ENCODE measurements around the gene MYOG.
A peak's percentile ranks its signal among the peaks of the same experiment; 100 is the strongest.

Gene MYOG

DNA sequence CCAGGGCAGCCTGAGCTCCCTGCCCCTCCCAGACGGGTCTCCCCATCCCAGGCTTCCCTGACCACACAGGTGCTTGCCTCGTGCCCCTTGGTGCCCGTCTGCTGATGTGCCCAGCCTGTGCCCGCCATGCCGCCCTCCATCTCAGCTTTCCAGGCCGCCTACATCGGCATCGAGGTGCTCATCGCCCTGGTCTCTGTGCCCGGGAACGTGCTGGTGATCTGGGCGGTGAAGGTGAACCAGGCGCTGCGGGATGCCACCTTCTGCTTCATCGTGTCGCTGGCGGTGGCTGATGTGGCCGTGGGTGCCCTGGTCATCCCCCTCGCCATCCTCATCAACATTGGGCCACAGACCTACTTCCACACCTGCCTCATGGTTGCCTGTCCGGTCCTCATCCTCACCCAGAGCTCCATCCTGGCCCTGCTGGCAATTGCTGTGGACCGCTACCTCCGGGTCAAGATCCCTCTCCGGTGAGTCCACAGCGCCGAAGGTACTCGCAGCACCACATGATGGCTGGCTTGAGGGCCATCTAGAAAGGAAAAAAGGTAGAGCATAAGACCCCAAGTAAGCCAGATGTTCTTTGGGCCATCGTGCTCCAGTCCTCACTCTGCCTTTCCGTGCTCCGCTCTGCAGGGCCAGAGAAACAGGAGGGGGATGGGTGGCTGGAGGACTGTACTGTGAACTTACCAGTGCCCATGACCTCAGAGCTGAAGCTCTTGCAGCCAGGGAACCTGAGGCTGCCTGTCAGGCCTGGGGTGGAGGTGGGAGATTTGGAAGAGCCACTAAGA is 43.1 kb upstream of the MYOG start:
- H3K4me3 ChIP-seq (replicated peaks in 1 of 2; ENCODE audit: low read depth in 2 of 2, low read length in 2 of 2): peak overlapping the region in 1 of 2 donors; percentile 56
- no peak for TF ChIP-seq CTCF (IDR thresholded peaks at IDR 0.05; ENCODE audit: low read depth, low read length)
- no peak for DNase-seq (ENCODE audit: low read depth in 2 of 2)

GRCh38 chr1:203128431-203128715 is 42.6 kb upstream of the MYOG start:
- H3K4me3 ChIP-seq (replicated peaks in 1 of 2; ENCODE audit: low read depth in 2 of 2, low read length in 2 of 2): peak overlapping the region in 1 of 2 donors; percentile 56
- no peak for TF ChIP-seq CTCF (IDR thresholded peaks at IDR 0.05; ENCODE audit: low read depth, low read length)
- no peak for DNase-seq (ENCODE audit: low read depth in 2 of 2)

DNA sequence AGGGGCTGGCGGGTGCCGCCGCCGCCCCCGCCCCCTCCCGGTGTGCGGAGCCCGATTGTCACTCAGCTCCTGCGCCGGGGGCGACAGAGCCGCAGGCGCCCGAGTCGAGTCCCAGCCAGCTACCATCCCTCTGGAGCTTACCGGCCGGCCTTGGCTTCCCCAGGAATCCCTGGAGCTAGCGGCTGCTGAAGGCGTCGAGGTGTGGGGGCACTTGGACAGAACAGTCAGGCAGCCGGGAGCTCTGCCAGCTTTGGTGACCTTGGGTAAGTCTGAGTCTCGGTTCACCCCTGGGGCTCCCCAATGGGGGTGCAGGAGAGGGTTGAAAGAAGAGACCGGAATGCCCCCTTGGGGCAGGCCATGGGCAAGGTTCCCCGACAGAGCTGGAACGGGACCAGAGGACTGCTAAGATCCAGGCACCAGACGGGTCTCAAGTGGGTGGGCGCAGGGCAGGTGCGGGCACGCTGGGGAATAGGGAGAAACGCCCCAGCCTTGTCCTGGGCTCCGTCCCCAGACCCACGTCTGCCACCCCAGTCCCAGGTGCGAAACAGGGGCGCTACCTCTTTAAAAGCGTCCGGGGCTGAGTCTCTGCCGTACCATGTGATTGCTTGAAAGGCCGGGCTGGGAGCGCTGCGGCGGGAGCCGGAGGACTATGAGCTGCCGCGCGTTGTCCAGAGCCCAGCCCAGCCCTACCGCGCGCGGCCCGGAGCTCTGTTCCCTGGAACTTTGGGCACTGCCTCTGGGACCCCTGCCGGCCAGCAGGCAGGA is 42.0 kb upstream of the MYOG start, which contains the start of gene ADORA1:
Gene ADORA1 (plus strand): TSS at position 61 of the 765 bp plus-strand sequence. CDS start 1,116 bp downstream, outside the sequence.
- peak within 1 kb of the TSS; percentile 10 to 56 for H3K4me3 ChIP-seq (replicated peaks in 1 of 2; ENCODE audit: low read depth in 2 of 2, low read length in 2 of 2)
- DNase-seq (ENCODE audit: low read depth in 2 of 2): peak; percentile 34 to 72
- TF ChIP-seq CTCF (IDR thresholded peaks at IDR 0.05; ENCODE audit: low read depth, low read length): no peak

GRCh38 chr1:203126866-203127665 is 41.3 kb upstream of the MYOG start:
- peak in 1 of 2 donors; percentile 35 for DNase-seq (ENCODE audit: low read depth in 2 of 2)
- peak overlapping the region in 1 of 2 donors; percentile 56 for H3K4me3 ChIP-seq (replicated peaks in 1 of 2; ENCODE audit: low read depth in 2 of 2, low read length in 2 of 2)
- TF ChIP-seq CTCF (IDR thresholded peaks at IDR 0.05; ENCODE audit: low read depth, low read length): no peak

DNA sequence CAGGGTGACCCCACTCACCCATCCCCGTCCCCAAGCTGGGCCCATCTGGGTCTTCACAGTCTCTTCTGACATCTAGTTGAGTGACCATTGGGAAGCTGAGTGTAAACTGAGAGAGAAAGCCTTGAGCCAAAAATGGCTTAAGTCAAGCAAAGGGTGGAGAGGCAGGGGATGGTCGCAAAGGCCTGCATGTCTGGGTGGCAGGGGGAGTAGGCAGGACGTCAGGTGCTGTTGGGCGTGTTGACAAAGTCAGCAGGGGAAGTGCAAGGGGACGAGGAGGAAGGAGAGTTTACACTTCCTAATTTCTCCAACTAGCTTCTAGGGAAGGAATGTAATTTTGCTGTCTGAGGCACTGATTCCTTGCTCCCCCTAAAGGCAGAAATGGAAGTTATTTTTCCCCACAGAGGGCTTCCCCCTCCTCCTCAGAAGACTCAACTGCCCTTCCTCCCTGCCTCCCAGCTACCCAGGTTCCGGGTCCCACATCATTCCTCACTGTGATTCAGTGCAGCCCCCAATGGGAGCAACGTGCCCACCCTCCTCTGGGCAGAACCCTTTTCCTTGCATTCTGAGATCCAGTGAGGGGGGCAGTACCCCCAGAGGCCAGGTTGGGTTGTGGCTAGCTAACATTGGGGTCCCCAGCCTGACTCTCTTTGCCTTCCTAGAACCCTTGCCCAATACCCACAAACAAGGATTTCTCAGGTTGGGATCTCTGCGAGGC is 40.5 kb upstream of the MYOG start:
- peak; percentile 47 for TF ChIP-seq CTCF (IDR thresholded peaks at IDR 0.05; ENCODE audit: low read depth, low read length)
- peak; percentile 24 to 59 for DNase-seq (ENCODE audit: low read depth in 2 of 2)
- no peak overlapping the region for H3K4me3 ChIP-seq (replicated peaks in 1 of 2; ENCODE audit: low read depth in 2 of 2, low read length in 2 of 2)
